ENCODE results near the gene IFT81.

- TF ChIP-seq, protein P1, sequence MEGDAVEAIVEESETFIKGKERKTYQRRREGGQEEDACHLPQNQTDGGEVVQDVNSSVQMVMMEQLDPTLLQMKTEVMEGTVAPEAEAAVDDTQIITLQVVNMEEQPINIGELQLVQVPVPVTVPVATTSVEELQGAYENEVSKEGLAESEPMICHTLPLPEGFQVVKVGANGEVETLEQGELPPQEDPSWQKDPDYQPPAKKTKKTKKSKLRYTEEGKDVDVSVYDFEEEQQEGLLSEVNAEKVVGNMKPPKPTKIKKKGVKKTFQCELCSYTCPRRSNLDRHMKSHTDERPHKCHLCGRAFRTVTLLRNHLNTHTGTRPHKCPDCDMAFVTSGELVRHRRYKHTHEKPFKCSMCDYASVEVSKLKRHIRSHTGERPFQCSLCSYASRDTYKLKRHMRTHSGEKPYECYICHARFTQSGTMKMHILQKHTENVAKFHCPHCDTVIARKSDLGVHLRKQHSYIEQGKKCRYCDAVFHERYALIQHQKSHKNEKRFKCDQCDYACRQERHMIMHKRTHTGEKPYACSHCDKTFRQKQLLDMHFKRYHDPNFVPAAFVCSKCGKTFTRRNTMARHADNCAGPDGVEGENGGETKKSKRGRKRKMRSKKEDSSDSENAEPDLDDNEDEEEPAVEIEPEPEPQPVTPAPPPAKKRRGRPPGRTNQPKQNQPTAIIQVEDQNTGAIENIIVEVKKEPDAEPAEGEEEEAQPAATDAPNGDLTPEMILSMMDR (IDR thresholded peaks at IDR 0.05), result no peak
- TF ChIP-seq POLR2A (IDR thresholded peaks at IDR 0.05), result no peak
These were observed 111.2 kb downstream of the IFT81 start for GRCh38 chr12:110235383-110235782.
